Lower leg skin (tissue), 3 donors: ENCODE measurements around the gene IGFBP7.

Source experiments
- CTCF ChIP-seq, 3 donors: fragments of 450-650 bp; IDR thresholded peaks; one replicate each; pipeline ENCODE4 v1.5.1; 2016; ENCODE audit warnings: antibody characterized with exemption in 3 of 3, mild to moderate bottlenecking in 3 of 3, moderate library complexity in 2 of 3
- POLR2A ChIP-seq, 2 donors: fragments of 450-650 bp; IDR thresholded peaks; one replicate each; pipeline ENCODE4 v1.6.1; 2016 to 2017; ENCODE audit warnings: antibody characterized with exemption in 2 of 2, mild to moderate bottlenecking in 1 of 2, moderate library complexity in 1 of 2

GRCh38 chr4:57093845-57094831 is 16.0 kb downstream of the IGFBP7 start:
- no peak for TF ChIP-seq POLR2A (IDR thresholded peaks at IDR 0.05)
- TF ChIP-seq CTCF (IDR thresholded peaks at IDR 0.05), result no peak
